SIG-M5 treated with dmso at 0.1 percent for 504 hours (cell line): ENCODE data around the gene DAGLA.
A peak's percentile ranks its signal among the peaks of the same experiment; 100 is the strongest.

Experiments used
- DNase-seq: peaks from one replicate; lab custom pipeline; 2025; ENCODE audit not compliant: unreplicated experiment; lab: John Stamatoyannopoulos, UW

DAGLA gene

GRCh38 chr11:61688365-61689163 lies 8.4 kb downstream of the DAGLA start:
- peak; percentile 64 for DNase-seq

- DNase-seq, result no peak
Measured at GRCh38 chr11:61689164-61689496, 8.9 kb downstream of the DAGLA start.

- DNase-seq, result no peak
Measured at GRCh38 chr11:61690706-61691379, 10.7 kb downstream of the DAGLA start.

GRCh38 chr11:61691380-61692156 lies 11.4 kb downstream of the DAGLA start:
- DNase-seq, result no peak

GRCh38 chr11:61693922-61694601 lies 13.9 kb downstream of the DAGLA start:
- no peak for DNase-seq

GRCh38 chr11:61694602-61694939 lies 14.4 kb downstream of the DAGLA start:
- no peak for DNase-seq

GRCh38 chr11:61694946-61695706 lies 14.9 kb downstream of the DAGLA start:
- DNase-seq, result no peak

GRCh38 chr11:61695917-61696316 lies 15.7 kb downstream of the DAGLA start:
- DNase-seq, result peak; percentile 82

- peak; percentile 62 for DNase-seq
Measured at GRCh38 chr11:61696602-61697001, 16.4 kb downstream of the DAGLA start.

GRCh38 chr11:61697078-61697502 lies 16.9 kb downstream of the DAGLA start:
- DNase-seq, result peak; percentile 28

- no peak for DNase-seq
Measured at GRCh38 chr11:61697764-61698163, 17.6 kb downstream of the DAGLA start.

- DNase-seq, result peak; percentile 77
Measured at GRCh38 chr11:61698173-61698948, 18.2 kb downstream of the DAGLA start.

GRCh38 chr11:61699737-61700160 lies 19.6 kb downstream of the DAGLA start:
- no peak for DNase-seq

- DNase-seq, result peak; percentile 57
Measured at GRCh38 chr11:61700212-61700611, 20.0 kb downstream of the DAGLA start.

- DNase-seq, result no peak
Measured at GRCh38 chr11:61700720-61701119, 20.5 kb downstream of the DAGLA start.

- DNase-seq, result peak; percentile 88
Measured at GRCh38 chr11:61701242-61701886, 21.2 kb downstream of the DAGLA start.

GRCh38 chr11:61702701-61703312 lies 22.6 kb downstream of the DAGLA start:
- DNase-seq, result peak; percentile 30

- no peak for DNase-seq
Measured at GRCh38 chr11:61704838-61705237, 24.6 kb downstream of the DAGLA start.
